AG09309 (cell line): ENCODE data around the gene TMEM131L.
A peak's percentile ranks its signal among the peaks of the same experiment; 100 is the strongest.
"Not testable (repeated sequence)": the region's sequence is repeated elsewhere in the genome, so short reads cannot be mapped to it uniquely, and the experiment has no call there.

ENCODE experiments used
- DNase-seq: peaks from one replicate; pipeline ENCODE4 v3.0.0-alpha.2; 2010; ENCODE audit warnings: low read depth
- H3K4me3 ChIP-seq: 2 replicates; pipeline ENCODE4 v1.5.1; 2011; ENCODE audit warnings: mild to moderate bottlenecking, low read depth, low read length, moderate library complexity; ENCODE audit not compliant: control insufficient read depth
- CTCF ChIP-seq: IDR thresholded peaks from 2 replicates; pipeline ENCODE4 v1.5.1; 2011; ENCODE audit warnings: mild to moderate bottlenecking, low read depth, low read length, inconsistent platforms; ENCODE audit not compliant: insufficient read depth, control insufficient read depth; ENCODE audit errors: missing control alignments

The TMEM131L gene

GRCh38 chr4:153593161-153593560 lies 127.0 kb downstream of the TMEM131L start:
- TF ChIP-seq CTCF, result no peak
- DNase-seq, result no peak
- no peak overlapping the region for H3K4me3 ChIP-seq

GRCh38 chr4:153594210-153594609 lies 128.1 kb downstream of the TMEM131L start:
- no peak overlapping the region for H3K4me3 ChIP-seq
- no peak for TF ChIP-seq CTCF
- peak; percentile 31 for DNase-seq

GRCh38 chr4:153595894-153596601 lies 129.9 kb downstream of the TMEM131L start:
- no peak overlapping the region for H3K4me3 ChIP-seq
- no peak for TF ChIP-seq CTCF

GRCh38 chr4:153602758-153603157 lies 136.6 kb downstream of the TMEM131L start:
- no peak for DNase-seq
- TF ChIP-seq CTCF, result no peak
- H3K4me3 ChIP-seq, result no peak overlapping the region

More at GRCh38 chr4:153595894-153596601, 129.9 kb downstream of the TMEM131L start:
- no peak for DNase-seq

GRCh38 chr4:153603258-153603657 lies 137.1 kb downstream of the TMEM131L start:
- no peak for DNase-seq
- TF ChIP-seq CTCF, result no peak
- H3K4me3 ChIP-seq, result no peak overlapping the region

DNA sequence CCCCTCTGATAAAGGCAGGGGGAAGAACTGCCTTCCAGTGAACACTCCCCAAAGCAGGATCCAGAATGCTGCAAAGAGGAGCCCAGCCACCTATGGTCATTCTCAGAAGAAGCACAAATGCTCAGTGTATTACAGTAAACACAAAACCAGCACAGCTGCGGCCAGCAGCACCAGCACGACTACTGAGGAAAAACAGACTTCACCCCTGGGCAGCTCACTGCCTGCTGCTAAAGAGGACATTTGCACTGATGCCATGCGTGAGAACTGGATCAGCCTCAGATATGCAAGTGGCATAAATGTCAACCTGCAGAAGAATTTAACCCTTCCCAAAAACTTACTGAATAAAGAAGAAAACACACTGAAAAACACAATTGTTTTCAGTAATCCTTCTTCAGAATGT lies 137.7 kb downstream of the TMEM131L start:
- no peak overlapping the region for H3K4me3 ChIP-seq
- DNase-seq, result no peak
- TF ChIP-seq CTCF, result no peak

DNA sequence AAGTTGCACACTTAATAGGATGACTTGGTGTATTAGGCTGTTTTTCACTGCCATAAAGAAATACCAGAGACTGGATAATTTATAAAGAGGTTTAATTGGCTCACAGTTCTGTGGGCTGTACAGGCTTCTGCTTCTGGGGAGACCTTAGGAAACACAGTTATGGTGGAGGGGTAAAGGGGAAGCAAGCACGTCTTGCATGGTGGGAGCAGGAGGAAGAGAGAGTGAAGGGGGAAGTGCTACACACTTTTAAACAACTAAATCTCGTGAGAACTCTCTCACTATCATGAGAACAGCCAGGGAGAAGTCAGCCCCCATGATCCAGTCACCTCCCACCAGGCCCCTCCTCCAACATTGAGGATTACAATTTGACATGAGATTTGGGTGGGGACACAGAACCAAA lies 142.9 kb downstream of the TMEM131L start:
- not testable (repeated sequence) for H3K4me3 ChIP-seq, DNase-seq
